ENCODE measurements around the gene RERE. TPM values are rescaled to one million over a fixed set of nuclear protein-coding genes. Genes with fewer than 3 reads are reported as not detected.

Gene RERE
- total RNA-seq, 1 experiment from 2014 or later = 217 TPM

GRCh38 chr1:8307628-8308027 lies 509.8 kb downstream of the RERE start:
- Histone ChIP-seq H3K4me1 (ENCODE audit: control insufficient read depth, insufficient read depth, low read length) (peaks cover 13% of the 10 kb centered on the region), H3K27me3 (ENCODE audit: control insufficient read depth, insufficient read depth, low read length) (no peaks in the 10 kb centered on the region), H3K36me3 (ENCODE audit: control insufficient read depth, insufficient read depth, low read length) (no peaks in the 10 kb centered on the region), H3K9me3 (ENCODE audit: control insufficient read depth, insufficient read depth, low read depth, low read length) (peaks cover 6% of the 10 kb centered on the region; the same call in 1 of the 2 replicates), H3K4me3 (ENCODE audit: low read depth in 2 of 2, low read length in 2 of 2) (no peak overlapping the region), H3K27ac (ENCODE audit: low read length) (peak overlapping the region; percentile 72)
- in situ Hi-C loops (cut with HindIII; ENCODE audit: low pct_unique_long_range_greater_than_20kb, low sequenced_read_pairs) = loop anchor here (25.0 kb wide), 1 partner anchor 220 kb away; no protein-coding TSS in a partner anchor
- CTCF ChIA-PET = no interaction called here
- POLR2A ChIA-PET = interaction anchor here (0.5 to 0.7 kb wide), 2 partner anchors 49 to 125 kb away, joined by 3 to 4 read pairs; no protein-coding TSS in a partner anchor
- no peak for ATAC-seq
- intact Hi-C loops (cut with micrococcal nuclease; ENCODE audit: unreplicated experiment) = no loop called here
- TF ChIP-seq REST (IDR thresholded peaks at IDR 0.05; ENCODE audit: insufficient read depth in 1 of 2, low read depth in 2 of 2, low read length in 1 of 2) (no peak), SIN3A (IDR thresholded peaks at IDR 0.05; ENCODE audit: borderline replicate concordance, insufficient read depth, low read depth, low read length) (no peak), POLR2AphosphoS5 (IDR thresholded peaks at IDR 0.05; ENCODE audit: low read depth, low read length) (no peak), TCF7L2 (IDR thresholded peaks at IDR 0.05; ENCODE audit: low read depth, low read length) (no peak), CTCF (IDR thresholded peaks at IDR 0.05) (no peak)
- no peak for DNase-seq (ENCODE audit: low read depth, low spot score)
- no TSS peak for BruUV-seq (replicated peaks)

GRCh38 chr1:8303876-8304275 lies 513.6 kb downstream of the RERE start:
- in situ Hi-C loops (cut with HindIII; ENCODE audit: low pct_unique_long_range_greater_than_20kb, low sequenced_read_pairs) (loop anchor here (25.0 kb wide), 1 partner anchor 217 kb away; no protein-coding TSS in a partner anchor), intact Hi-C loops (cut with micrococcal nuclease; ENCODE audit: unreplicated experiment) (loop anchor here (5.0 kb wide), 1 partner anchor 92 kb away; no protein-coding TSS in a partner anchor)
- DNase-seq (ENCODE audit: low read depth, low spot score) (no peak), ATAC-seq (peak; percentile 65)
- H3K9me3 ChIP-seq (ENCODE audit: control insufficient read depth, insufficient read depth, low read depth, low read length) = no peaks in the 10 kb centered on the region
- BruUV-seq (replicated peaks) = no TSS peak
- POLR2A ChIA-PET = interaction anchor here (0.6 to 0.8 kb wide), 2 partner anchors 51 to 100 kb away, joined by 5 read pairs; no protein-coding TSS in a partner anchor
- H3K36me3 ChIP-seq (ENCODE audit: control insufficient read depth, insufficient read depth, low read length) = no peaks in the 10 kb centered on the region
- peak overlapping the region; percentile 94 for H3K27ac ChIP-seq (ENCODE audit: low read length)
- peaks cover 30% of the 10 kb centered on the region for H3K4me1 ChIP-seq (ENCODE audit: control insufficient read depth, insufficient read depth, low read length)
- CTCF ChIA-PET = no interaction called here
- H3K4me3 ChIP-seq (ENCODE audit: low read depth in 2 of 2, low read length in 2 of 2) = no peak overlapping the region
- no peaks in the 10 kb centered on the region for H3K27me3 ChIP-seq (ENCODE audit: control insufficient read depth, insufficient read depth, low read length)
- TF ChIP-seq POLR2AphosphoS5 (IDR thresholded peaks at IDR 0.05; ENCODE audit: low read depth, low read length) (no peak), CTCF (IDR thresholded peaks at IDR 0.05) (no peak), TCF7L2 (IDR thresholded peaks at IDR 0.05; ENCODE audit: low read depth, low read length) (no peak), REST (IDR thresholded peaks at IDR 0.05; ENCODE audit: insufficient read depth in 1 of 2, low read depth in 2 of 2, low read length in 1 of 2) (no peak)

All from Panc1 (cell line).